ENCODE results near the gene KCNS1. TPM values are rescaled to one million over a fixed set of nuclear protein-coding genes. Genes with fewer than 3 reads are reported as not detected.

The KCNS1 gene
- total RNA-seq, 1 experiment from 2014 or later: not detected

DNA sequence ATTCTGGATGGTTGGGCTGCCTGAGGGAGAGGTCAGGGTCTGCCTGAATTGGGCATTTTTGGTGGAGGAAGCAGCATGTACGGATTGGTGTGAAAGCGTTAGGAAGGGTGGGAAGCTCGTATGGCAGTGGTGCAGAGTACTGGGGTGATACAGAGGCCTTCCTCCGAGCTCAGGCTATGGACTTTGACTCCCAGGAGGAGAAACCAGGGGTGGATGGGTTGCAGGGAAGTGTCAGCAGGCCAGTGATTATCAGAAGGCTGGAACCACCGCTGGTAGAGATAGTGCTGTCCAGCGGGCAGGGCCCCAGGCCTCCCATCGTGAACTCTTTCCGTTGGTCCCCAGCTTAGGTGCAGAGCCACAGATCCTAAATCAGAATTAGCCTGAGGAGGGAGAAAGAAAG is 8.7 kb upstream of the KCNS1 start:
- Mint-ChIP-seq H3K4me3 (ENCODE audit: unreplicated experiment) (no peak overlapping the region), H3K4me1 (ENCODE audit: insufficient read depth, unreplicated experiment) (peaks cover 10% of the 10 kb centered on the region), H3K27ac (ENCODE audit: low read depth, unreplicated experiment) (peak overlapping the region; percentile 4), H3K27me3 (ENCODE audit: insufficient read depth, unreplicated experiment) (no peaks in the 10 kb centered on the region), H3K36me3 (ENCODE audit: insufficient read depth, unreplicated experiment) (no peaks in the 10 kb centered on the region), H3K9me3 (ENCODE audit: unreplicated experiment) (no peaks in the 10 kb centered on the region)
- CTCF ChIA-PET: interaction anchor here (0.6 to 11.7 kb wide), 7 partner anchors 11 to 331 kb away, joined by 3 to 211 read pairs (median 4); partner anchors contain the start of gene KCNS1
- no TSS peak for BruUV-seq (replicated peaks)
- POLR2A ChIA-PET: interaction anchor here (0.7 to 2.9 kb wide), 2 partner anchors 65 to 127 kb away, joined by 3 to 10 read pairs; no protein-coding TSS in a partner anchor
- DNase-seq (ENCODE audit: unreplicated experiment): no peak
- intact Hi-C loops (cut with micrococcal nuclease): no loop called here
- no peak for TF ChIP-seq CTCF (IDR thresholded peaks at IDR 0.05; ENCODE audit: unreplicated experiment)

- ChIA-PET POLR2A (interaction anchor here (0.6 to 2.4 kb wide), 8 partner anchors 29 to 189 kb away, joined by 3 to 8 read pairs (median 4); partner anchors contain the start of gene SLPI), CTCF (interaction anchor here (1.0 to 11.7 kb wide), 7 partner anchors 9 to 187 kb away, joined by 3 to 211 read pairs (median 4); partner anchors contain the start of gene KCNS1)
- Mint-ChIP-seq H3K36me3 (ENCODE audit: insufficient read depth, unreplicated experiment) (no peaks in the 10 kb centered on the region), H3K4me1 (ENCODE audit: insufficient read depth, unreplicated experiment) (peaks cover 12% of the 10 kb centered on the region), H3K27me3 (ENCODE audit: insufficient read depth, unreplicated experiment) (no peaks in the 10 kb centered on the region), H3K4me3 (ENCODE audit: unreplicated experiment) (no peak overlapping the region), H3K9me3 (ENCODE audit: unreplicated experiment) (no peaks in the 10 kb centered on the region), H3K27ac (ENCODE audit: low read depth, unreplicated experiment) (peak overlapping the region; percentile 54)
- no TSS peak for BruUV-seq (replicated peaks)
- no peak for TF ChIP-seq CTCF (IDR thresholded peaks at IDR 0.05; ENCODE audit: unreplicated experiment)
- DNase-seq (ENCODE audit: unreplicated experiment): no peak
- intact Hi-C loops (cut with micrococcal nuclease): no loop called here
These were observed 4.4 kb upstream of the KCNS1 start for GRCh38 chr20:45105317-45105716.

DNA sequence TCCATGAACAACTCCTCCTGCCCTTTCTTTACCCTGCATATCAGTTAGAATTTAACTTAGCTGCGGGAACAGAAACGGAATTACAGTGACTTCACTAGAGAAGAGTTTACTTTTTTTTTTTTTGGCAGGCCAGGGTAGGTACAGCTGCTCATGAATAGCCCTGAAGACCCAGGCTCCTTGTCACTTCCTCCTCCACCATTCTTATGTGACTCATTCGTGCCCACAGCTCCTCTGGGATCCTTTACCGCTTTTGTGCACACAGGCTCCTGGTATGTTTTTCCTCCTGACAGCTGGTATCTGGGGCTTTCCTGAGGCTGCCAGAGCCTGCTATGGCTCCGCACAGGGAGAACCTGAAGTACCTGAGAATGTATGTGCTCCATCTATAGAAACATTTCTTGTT is 3.9 kb upstream of the KCNS1 start:
- POLR2A ChIA-PET: interaction anchor here (0.9 to 2.4 kb wide), 6 partner anchors 61 to 189 kb away, joined by 3 to 8 read pairs (median 4); partner anchors contain the start of gene SLPI

DNA sequence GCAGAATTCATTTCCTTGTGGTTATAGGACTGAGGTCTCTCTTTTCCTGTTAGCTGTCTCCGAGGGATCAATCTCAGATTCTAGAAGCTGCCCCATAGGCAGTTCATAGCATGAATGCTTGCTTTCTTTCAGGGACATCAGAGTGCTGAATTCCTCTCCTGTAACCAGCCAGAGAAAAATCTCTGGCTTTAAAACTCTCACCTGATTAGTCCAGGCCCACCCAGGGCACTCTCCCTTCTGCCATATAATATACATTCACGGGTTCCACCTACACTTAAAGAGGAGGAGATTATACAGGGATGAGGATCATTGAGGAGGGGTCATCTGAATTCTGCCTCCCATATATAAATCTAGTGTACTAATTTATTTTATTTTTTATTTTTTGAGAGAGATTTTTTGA is 2.1 kb upstream of the KCNS1 start:
- H3K27ac Mint-ChIP-seq (ENCODE audit: low read depth, unreplicated experiment): no peak overlapping the region
- BruUV-seq (replicated peaks): no TSS peak
- CTCF ChIA-PET: interaction anchor here (0.6 to 11.4 kb wide), 5 partner anchors 9 to 207 kb away, joined by 3 to 133 read pairs (median 11); no protein-coding TSS in a partner anchor
- no peaks in the 10 kb centered on the region for H3K36me3 Mint-ChIP-seq (ENCODE audit: insufficient read depth, unreplicated experiment)
- DNase-seq (ENCODE audit: unreplicated experiment): no peak
- no peaks in the 10 kb centered on the region for H3K27me3 Mint-ChIP-seq (ENCODE audit: insufficient read depth, unreplicated experiment)
- H3K9me3 Mint-ChIP-seq (ENCODE audit: unreplicated experiment): no peaks in the 10 kb centered on the region
- intact Hi-C loops (cut with micrococcal nuclease): no loop called here
- TF ChIP-seq CTCF (IDR thresholded peaks at IDR 0.05; ENCODE audit: unreplicated experiment): no peak
- POLR2A ChIA-PET: interaction anchor here (0.6 to 0.7 kb wide), 2 partner anchors 169 to 330 kb away, joined by 3 read pairs; no protein-coding TSS in a partner anchor
- H3K4me1 Mint-ChIP-seq (ENCODE audit: insufficient read depth, unreplicated experiment): peaks cover 12% of the 10 kb centered on the region
- no peak overlapping the region for H3K4me3 Mint-ChIP-seq (ENCODE audit: unreplicated experiment)

More for the DNA sequence above, 3.9 kb upstream of the KCNS1 start:
- H3K27me3 Mint-ChIP-seq (ENCODE audit: insufficient read depth, unreplicated experiment): no peaks in the 10 kb centered on the region
- H3K27ac Mint-ChIP-seq (ENCODE audit: low read depth, unreplicated experiment): peak overlapping the region; percentile 54
- TF ChIP-seq CTCF (IDR thresholded peaks at IDR 0.05; ENCODE audit: unreplicated experiment): no peak
- BruUV-seq (replicated peaks): no TSS peak
- intact Hi-C loops (cut with micrococcal nuclease): no loop called here
- H3K4me1 Mint-ChIP-seq (ENCODE audit: insufficient read depth, unreplicated experiment): peaks cover 12% of the 10 kb centered on the region
- no peak overlapping the region for H3K4me3 Mint-ChIP-seq (ENCODE audit: unreplicated experiment)
- CTCF ChIA-PET: interaction anchor here (0.8 to 11.7 kb wide), 12 partner anchors 8 to 214 kb away, joined by 3 to 211 read pairs (median 4); partner anchors contain the start of gene KCNS1
- H3K36me3 Mint-ChIP-seq (ENCODE audit: insufficient read depth, unreplicated experiment): no peaks in the 10 kb centered on the region
- H3K9me3 Mint-ChIP-seq (ENCODE audit: unreplicated experiment): no peaks in the 10 kb centered on the region
- DNase-seq (ENCODE audit: unreplicated experiment): peak; percentile 79
